Sciatic nerve (tissue), 2 donors: ENCODE results near the gene HTR4. TPM values are rescaled to one million over a fixed set of nuclear protein-coding genes. Genes with fewer than 3 reads are reported as not detected.

Experiments used
- ATAC-seq: fragments of 200-7000 bp; cut with Tn5 transposase; one replicate; pipeline ENCODE4 v1.9.1; 2020; ENCODE audit warnings: mild to moderate bottlenecking, moderate library complexity
- DNase-seq: peaks from one replicate; pipeline ENCODE4 v3.0.0-alpha.2; 2020; ENCODE audit warnings: low spot score
- intact Hi-C: fragments of 100-400 bp; cut with DNase I; formaldehyde crosslinking; loops from one replicate; pipeline ENCODE4 v1.14.2; 2022
- total RNA-seq: library from RNA; stranded (reverse); fragmentation: NEBNext Ultra II Directional; extraction: Animal tissue kit (Norgen Biotek cat#: 25700); gene quantifications from one replicate; pipeline ENCODE4 v1.2.1, GENCODE V29; 2021
- donor health status: DM: no; HTN: no; CAD: no.
- donor health status: DM: no; HTN: no; CAD: no.

HTR4 gene
- total RNA-seq, 1 donor from 2014 or later, result 0.13 TPM

DNA sequence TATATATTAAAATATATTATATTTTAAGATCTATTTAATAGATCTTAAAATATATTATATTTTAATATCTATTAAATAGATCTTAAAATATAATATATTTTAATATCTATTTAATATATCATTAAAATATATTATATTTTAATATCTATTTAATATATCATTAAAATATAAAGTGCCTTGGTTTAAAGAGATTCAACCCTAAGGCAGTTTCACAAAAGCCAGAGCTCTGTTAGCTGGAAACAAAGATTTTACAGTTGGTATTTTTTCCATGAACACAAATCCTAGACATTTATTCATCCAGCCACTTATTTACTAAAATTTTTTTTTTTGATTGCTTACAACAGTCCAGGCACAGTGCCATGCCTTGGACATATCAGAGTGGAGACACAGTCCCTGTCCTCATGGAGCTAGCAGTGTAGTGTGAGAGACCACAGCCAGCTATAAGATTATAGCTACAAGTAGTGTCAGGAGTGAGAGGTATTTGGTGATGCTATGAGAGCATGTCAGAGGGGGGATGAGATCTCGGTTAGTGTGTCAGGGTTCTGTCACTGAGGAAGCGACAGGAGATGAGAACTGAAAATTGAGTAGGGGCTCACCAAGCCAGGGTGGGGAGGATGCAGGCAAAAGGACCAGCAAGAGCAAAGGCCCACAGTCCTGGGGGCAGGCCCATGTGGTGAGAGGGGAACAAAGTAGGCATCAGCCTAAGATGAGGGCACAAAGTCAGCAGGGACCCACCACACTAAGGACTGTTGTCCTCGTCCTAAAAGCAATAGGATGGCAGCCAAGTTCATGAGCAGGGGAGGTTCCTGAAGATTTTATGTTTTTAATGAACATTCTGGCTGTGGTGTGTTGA is 196.1 kb downstream of the HTR4 start:
- intact Hi-C loops, result no loop called here
- DNase-seq, result no peak
- ATAC-seq, result no peak

DNA sequence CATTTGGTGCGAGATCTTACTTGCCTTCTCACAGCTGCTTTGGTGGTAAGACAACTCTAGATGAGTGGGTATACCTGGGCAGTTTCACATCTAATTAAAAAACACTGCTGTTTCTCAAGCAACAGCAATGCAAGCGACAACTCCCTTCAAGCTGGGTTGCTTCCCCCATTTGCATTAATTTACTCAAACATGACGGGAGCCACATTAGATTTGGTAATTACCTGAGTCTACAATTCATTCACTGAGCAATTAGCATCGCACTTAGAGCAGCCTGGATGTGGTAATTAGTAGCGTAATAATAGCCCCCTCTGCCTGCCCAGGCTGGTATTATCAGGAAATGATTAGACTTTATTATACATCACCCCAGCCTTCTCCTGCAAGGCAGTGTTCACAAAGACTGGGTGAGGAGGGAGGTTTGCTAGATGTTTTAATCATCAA is 197.1 kb downstream of the HTR4 start:
- DNase-seq (no peak), ATAC-seq (no peak)
- intact Hi-C loops, result no loop called here

DNA sequence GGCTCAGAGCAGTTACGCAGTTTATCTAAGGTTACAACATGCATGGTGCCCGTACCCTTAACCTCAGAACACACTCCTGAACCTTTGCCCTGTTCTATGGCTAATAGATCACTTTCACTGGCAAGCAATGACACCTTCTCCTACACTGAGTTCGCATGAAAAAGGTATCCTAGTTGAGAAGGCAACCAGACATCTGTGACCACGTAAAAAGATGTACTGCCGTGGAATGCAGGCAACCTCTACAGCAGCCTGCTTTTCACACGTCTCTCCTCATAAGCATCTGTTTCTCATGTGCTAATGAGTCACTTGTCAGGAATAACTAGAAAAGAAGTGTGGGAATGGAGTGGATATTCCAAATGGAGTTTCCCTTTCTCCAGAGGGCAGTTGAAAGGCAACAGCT is 199.1 kb downstream of the HTR4 start:
- ATAC-seq, result no peak

DNA sequence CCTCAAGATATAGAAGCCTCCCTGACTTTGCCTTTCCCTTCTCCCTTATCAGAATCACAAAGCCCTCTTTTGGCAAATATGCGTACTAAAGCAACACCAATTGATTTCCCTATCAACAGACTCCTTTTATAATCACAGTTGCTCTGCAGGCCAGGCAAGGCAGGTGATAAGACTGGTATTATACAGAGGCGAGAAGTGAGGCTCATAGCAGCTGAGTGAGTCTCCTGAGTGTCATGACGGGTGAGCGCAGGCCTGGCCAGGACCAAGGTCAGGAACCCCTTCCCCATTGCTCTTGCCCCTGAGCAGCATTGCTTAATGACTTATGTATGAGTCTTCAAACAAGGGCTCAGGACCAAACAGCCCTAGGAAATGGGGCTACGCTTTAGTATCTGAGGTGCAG is 199.8 kb downstream of the HTR4 start:
- intact Hi-C loops, result no loop called here
- DNase-seq, result no peak
- no peak for ATAC-seq

More for the DNA sequence above, 199.1 kb downstream of the HTR4 start:
- intact Hi-C loops, result no loop called here
- DNase-seq, result no peak

DNA sequence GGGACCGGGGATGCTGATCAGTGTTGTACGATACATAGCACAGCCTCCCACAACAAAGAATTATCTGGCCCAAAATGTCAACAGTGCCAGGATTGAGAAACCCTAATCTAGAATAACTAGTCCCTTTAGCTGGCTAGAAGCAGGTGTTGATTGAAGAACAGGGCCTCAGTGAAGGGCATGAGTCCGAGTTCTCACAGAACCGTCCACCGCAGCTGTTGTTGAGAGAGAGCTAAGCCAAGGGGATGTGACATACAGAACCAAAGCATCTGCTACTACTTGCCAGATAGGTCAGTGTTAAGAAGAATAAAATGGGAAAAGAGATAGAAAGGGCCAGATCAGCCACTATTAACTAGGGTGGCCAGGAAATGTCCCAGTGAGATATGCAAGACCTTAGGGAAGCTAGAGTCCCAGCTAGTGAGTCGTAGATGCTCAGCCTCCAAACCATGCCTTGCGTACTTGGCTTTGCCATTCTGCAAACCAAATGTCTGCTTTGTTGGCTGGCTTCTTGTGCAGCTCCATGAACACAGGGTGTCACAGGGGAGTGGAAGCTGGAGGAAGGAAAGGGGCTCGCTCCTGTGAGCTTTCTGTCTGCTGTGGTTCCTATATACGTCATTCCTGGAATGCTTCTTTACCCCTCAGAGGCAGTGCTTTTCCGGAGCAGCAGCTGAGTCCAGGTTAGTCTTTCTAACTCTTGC is 201.7 kb downstream of the HTR4 start:
- no peak for ATAC-seq
- intact Hi-C loops, result no loop called here
- no peak for DNase-seq

DNA sequence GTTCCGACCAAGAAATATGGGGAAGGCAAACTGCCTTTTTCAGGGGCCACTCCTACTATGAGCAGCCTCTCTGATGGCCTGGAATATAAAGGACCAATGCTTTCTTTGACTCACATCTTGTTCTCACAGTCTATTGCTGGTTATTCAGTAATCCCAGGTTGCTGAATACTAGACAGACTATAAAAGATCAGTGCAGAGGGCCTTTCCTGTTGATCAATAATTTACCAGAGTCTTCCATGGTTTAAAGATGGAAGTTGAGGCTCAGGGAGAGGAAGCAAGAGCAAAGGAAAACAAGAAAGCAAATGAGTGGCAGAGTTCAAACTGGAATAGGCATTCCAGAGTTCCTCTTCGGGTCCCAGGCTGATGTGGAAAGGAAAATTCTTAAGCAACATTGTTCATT is 207.7 kb downstream of the HTR4 start:
- ATAC-seq (no peak), DNase-seq (no peak)
- intact Hi-C loops, result no loop called here

DNA sequence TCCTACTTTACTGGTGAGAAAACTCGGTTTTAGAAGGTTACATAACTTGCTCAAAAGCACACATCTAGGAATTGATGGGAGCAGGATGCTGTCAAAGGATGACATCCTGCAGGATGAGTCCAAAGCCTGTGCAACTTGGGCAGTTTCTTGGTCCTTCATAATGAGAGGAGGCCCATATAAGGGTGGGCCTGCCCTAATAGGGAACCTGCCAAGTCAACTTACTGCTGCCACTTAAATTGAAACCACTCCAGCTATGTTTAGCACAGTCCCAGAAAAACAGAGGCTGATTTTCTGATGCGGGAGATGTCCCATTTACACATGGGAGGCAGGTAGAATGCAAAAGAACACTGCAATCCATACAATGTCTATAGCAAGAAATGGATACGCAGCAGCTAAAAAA is 208.7 kb downstream of the HTR4 start:
- ATAC-seq (no peak), DNase-seq (no peak)
- intact Hi-C loops, result no loop called here

DNA sequence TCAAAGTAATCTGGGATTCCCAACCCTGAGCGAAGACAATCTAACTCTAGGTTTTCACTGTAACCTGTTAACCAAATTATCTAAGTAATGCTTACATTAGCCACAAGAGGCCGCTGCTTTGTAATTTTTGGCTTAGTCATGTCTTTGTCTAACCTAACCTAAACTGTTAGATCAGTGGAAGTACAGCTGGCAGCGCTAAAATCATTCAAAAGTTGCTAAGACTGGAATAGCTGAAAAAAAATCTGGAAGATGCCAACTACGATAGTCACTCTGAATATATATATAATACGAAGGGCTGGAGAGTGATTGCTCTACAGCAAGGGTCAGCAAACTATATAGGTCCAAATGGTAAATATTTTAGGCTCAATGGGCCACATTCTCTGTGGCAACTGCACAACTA is 210.3 kb downstream of the HTR4 start:
- no peak for DNase-seq
- intact Hi-C loops, result loop anchor here (5.0 kb wide), 1 partner anchor 283 kb away; no protein-coding TSS in a partner anchor
- peak; percentile 74 for ATAC-seq

DNA sequence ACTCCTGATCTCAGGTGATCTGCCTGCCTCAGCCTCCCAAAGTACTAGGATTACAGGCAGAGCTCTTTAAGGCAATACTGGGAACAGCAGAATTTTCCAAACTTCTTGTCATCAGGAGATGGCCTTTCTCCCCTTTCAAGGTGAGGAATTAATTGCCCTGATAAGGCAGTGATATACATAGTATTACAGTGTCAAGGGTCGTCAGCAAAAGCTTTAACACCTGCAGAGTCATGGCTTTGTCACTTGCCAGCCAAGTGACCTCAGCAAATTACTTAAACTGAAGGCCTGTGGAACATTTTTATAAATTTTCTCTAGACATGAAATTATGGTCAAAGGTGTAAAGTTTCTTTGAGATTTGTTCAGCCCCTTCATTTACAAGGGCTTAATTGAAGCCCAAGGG is 211.1 kb downstream of the HTR4 start:
- intact Hi-C loops, result loop anchor here (5.0 kb wide), 1 partner anchor 284 kb away; no protein-coding TSS in a partner anchor
- ATAC-seq (no peak), DNase-seq (no peak)

DNA sequence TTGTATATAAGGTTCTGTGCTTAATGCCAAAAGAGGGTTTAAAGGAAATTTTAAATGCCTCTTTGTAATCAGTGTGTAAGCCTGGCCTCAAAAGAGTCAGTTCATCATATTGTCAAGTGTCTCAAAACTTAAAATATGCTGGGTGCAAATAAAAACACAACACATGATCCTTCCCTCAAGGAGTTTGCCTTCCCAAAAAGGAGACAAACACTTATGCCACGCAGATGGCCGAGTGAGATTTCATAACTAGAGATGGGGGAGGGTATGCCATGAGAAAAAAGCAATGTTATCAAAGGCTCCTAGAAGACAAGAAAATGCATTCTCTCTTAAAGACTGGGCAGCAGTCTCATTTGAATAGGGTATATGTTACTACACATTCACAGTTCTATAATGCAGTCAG is 215.4 kb downstream of the HTR4 start:
- ATAC-seq, result no peak
- intact Hi-C loops, result no loop called here
- DNase-seq, result no peak

DNA sequence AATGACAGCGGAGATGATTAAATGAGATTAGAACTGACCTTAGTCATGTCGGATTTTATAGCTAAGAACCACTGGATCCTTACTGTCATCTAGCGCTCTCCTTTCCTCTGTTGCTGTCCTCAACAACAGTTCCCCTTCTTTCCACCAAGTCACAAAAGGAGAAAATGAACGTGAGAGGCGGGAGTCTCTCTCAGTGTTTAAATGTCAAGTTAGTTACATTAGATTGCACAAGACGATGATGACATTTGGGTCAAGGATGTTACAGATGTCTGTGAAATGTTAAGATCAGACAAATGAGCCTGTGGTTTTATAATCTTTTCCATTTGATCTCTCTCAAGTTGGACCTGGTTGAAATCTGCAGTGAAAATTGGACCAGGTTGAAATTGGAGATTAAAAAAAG is 217.1 kb downstream of the HTR4 start:
- ATAC-seq (no peak), DNase-seq (no peak)
- intact Hi-C loops, result no loop called here

DNA sequence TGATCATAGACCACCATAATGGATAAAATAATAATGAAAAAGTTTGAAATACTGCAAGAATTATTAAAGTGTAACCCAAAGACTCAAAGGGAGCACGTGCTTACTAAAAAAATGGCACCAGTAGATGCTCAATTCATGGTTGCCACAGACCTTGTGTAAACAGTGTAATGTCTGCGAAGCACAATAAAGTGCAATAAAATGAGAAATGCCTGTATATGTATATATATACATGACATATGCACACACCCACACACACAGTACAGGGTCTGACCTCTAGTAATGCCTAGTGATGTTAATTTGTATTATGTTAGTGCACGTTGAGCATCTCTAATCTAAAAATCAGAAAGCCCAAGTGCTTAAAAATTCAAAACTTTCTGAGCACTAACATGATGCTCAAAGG is 218.3 kb downstream of the HTR4 start:
- ATAC-seq, result no peak
- DNase-seq, result no peak
- intact Hi-C loops, result no loop called here

DNA sequence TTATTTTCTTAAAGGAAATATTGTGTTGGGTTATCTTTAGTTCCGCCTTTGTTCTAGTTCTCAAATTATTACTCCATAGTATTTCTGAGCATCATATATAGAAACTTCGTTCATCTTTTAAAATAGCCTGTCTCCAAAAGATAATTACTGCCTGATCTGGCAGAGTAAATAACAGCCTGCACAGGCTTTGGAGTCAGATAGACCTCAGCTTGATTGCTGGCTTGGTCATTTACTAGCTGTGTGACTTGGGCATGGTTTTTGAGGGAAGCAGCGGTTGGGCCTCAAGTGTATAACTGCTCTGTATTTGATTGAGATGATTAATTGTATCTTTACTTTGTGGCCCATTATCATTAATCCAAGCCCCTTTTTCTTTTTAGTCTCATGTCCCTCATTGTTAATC is 220.5 kb downstream of the HTR4 start:
- DNase-seq, result no peak
- intact Hi-C loops, result no loop called here
- ATAC-seq, result no peak

Other genes starting within 250 kb of the HTR4 start
- 6.7 TPM for gene ADRB2, start 172.1 kb upstream of the HTR4 start, total RNA-seq